Duodenal mucosa (tissue), 2 donors: ENCODE data around the gene OR11A1.

Experiments used
- H3K27ac ChIP-seq: one replicate; pipeline ENCODE4 v1.7.0; 2013; ENCODE audit warnings: low read depth, low read length
- H3K27me3 ChIP-seq, 2 donors: one replicate each; pipeline ENCODE4 v1.7.0; 2013; ENCODE audit warnings: low read length in 2 of 2, control low read depth in 1 of 2; ENCODE audit not compliant: insufficient read depth in 2 of 2, control insufficient read depth in 1 of 2
- H3K36me3 ChIP-seq, 2 donors: one replicate each; pipeline ENCODE4 v1.7.0; 2013; ENCODE audit warnings: low read length in 2 of 2, control low read depth in 1 of 2; ENCODE audit not compliant: insufficient read depth in 2 of 2, control insufficient read depth in 1 of 2
- H3K4me1 ChIP-seq, 2 donors: one replicate each; pipeline ENCODE4 v1.7.0; 2013; ENCODE audit warnings: low read length in 2 of 2, control low read depth in 1 of 2; ENCODE audit not compliant: insufficient read depth in 2 of 2, control insufficient read depth in 1 of 2
- H3K4me3 ChIP-seq, 2 donors: one replicate each; pipeline ENCODE4 v1.7.0; 2013; ENCODE audit warnings: low read length in 2 of 2, low read depth in 1 of 2
- H3K9ac ChIP-seq, 2 donors: one replicate each; pipeline ENCODE4 v1.7.0; 2013; ENCODE audit warnings: low read length in 2 of 2, low read depth in 1 of 2
- H3K9me3 ChIP-seq, 2 donors: one replicate each; pipeline ENCODE4 v1.7.0; 2013; ENCODE audit warnings: low read length in 2 of 2, control low read depth in 1 of 2; ENCODE audit not compliant: control insufficient read depth in 1 of 2

Gene OR11A1

DNA sequence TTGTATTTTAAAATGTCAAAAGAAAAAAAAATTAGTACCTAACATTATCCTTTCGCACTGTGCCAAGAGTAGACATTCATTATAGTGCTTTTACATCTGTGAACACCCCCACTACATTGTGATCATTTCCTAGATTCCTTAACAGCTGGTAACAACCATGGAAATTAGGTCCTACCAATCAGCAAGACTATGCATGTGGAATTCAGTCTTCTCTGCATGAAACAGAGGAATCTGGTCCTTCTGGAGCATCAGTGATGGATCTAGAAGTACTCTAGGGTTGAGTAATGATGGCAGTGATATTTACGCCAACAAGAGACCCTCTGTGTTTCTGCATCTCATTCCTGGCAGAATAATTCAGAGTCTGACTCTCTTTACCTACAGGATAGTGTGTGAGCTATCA is 32.7 kb downstream of the OR11A1 start:
- Histone ChIP-seq H3K9ac (no peak overlapping the region), H3K27me3 (no peaks in the 10 kb centered on the region), H3K36me3 (no peaks in the 10 kb centered on the region), H3K4me1 (no peaks in the 10 kb centered on the region), H3K9me3 (no peaks in the 10 kb centered on the region), H3K27ac (no peak overlapping the region), H3K4me3 (no peak overlapping the region)

DNA sequence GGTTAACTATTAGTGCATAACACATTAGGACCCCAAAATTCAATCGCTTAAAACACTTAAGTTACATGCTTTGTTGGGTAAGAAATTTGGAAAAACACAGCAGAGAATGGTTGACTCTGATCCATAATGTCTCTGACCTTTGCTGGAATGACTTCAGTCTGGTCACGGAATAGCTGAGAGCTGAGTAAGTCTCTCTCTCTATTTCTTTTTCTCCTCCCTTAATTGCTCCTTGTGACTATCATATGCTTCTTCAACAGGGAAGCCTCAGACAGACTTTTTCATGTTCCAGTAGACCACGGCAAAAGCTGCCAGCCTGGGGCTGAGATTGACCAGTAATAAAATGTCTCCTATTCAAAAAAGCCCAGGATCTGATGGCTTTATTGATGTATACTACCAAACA is 37.4 kb downstream of the OR11A1 start:
- Histone ChIP-seq H3K4me1 (no peaks in the 10 kb centered on the region), H3K4me3 (no peak overlapping the region), H3K27me3 (no peaks in the 10 kb centered on the region), H3K9ac (no peak overlapping the region), H3K36me3 (no peaks in the 10 kb centered on the region), H3K27ac (no peak overlapping the region), H3K9me3 (no peaks in the 10 kb centered on the region)

DNA sequence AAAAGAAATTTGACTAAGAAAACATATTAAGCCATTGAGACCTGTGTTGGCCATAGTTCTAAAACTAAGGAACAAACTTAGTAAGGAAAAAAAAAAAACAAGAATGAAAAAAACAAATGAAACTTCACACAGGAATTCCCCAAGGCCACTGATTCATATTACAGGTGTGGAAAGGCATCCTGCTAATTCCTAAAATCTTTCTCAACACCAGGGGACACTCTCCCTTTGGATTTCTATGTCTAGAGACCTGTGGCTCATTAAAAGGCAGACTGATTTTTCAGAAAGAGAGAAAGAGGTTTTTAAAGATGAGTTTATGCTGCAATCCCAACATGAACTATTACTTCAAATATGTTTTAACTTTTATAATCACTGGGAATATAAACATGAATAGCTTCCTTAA is 42.3 kb downstream of the OR11A1 start, which contains the start of gene OR12D1:
TSS of gene OR12D1 (plus strand) at position 341 of the 400 bp plus-strand sequence.
- no peak within 1 kb of the TSS for H3K27ac ChIP-seq
- no peaks in the 10 kb centered on the region for H3K36me3 ChIP-seq
- no peaks in the 10 kb centered on the region for H3K27me3 ChIP-seq
- no peak within 1 kb of the TSS for H3K4me3 ChIP-seq
- H3K4me1 ChIP-seq: no peaks in the 10 kb centered on the region
- no peak within 1 kb of the TSS for H3K9ac ChIP-seq
- H3K9me3 ChIP-seq: no peaks in the 10 kb centered on the region

DNA sequence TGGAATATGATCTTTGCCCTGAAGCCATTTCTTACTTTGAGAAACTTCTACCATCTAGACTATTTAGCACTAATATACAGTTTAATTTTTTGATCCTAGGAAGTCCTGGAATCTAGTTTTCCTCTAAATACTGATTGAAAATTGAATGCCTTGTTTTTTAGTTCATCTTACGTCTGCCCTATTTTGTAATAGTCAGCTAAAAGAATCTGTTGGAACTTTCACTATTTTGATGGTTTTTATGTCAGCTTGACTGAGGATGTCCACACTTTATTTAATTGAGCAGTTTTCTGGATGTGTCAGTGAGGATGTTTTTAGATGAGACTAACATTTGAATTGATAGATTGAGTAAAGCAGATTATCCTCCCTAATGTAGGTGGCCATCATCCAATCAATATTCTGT is 53.1 kb downstream of the OR11A1 start:
- Histone ChIP-seq H3K9ac (no peak overlapping the region), H3K36me3 (no peaks in the 10 kb centered on the region), H3K9me3 (no peaks in the 10 kb centered on the region), H3K4me3 (no peak overlapping the region), H3K27me3 (no peaks in the 10 kb centered on the region), H3K27ac (no peak overlapping the region), H3K4me1 (no peaks in the 10 kb centered on the region)

DNA sequence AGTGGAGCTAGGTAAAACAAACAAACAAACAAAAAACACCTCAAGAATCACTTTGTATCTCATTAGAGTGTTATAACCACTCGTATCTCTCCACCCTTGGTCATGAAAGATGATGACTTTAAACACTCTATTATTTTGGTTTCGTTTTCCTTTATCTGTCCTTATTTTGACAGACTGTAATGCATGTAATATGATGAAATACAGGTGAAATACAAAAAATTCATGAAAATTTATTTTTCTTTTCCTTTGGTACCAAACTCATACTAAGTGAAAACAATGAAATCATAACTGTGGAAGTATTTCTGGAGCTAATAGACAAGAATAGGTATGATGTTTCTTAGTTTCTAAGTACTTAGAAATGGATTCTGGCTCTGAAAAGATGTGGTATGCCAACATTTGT is 57.3 kb downstream of the OR11A1 start:
- H3K9ac ChIP-seq: no peak overlapping the region
- H3K27ac ChIP-seq: no peak overlapping the region
- H3K27me3 ChIP-seq: no peaks in the 10 kb centered on the region
- no peaks in the 10 kb centered on the region for H3K9me3 ChIP-seq
- no peak overlapping the region for H3K4me3 ChIP-seq
- no peaks in the 10 kb centered on the region for H3K4me1 ChIP-seq
- no peaks in the 10 kb centered on the region for H3K36me3 ChIP-seq

DNA sequence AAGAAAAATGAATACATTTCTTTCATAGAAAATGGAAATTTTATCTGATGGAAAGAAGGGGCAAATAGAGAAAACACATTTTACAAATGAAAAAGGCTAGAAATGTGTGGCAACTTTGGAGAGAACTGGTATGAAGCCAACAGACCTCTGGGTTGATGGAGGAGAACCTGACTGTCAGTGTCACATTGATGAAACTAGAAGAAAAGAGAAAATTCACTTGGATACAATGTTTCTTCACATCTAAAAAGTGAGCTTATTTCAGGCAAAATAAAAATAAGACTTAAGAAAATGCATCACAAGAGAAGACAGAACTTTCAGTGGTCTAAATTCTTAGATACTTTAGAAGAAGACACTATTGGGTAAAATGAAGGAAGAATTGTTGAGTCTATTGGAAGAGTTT is 61.5 kb downstream of the OR11A1 start, which contains the start of gene OR12D2:
TSS of gene OR12D2 (plus strand) at position 301 of the 400 bp plus-strand sequence. CDS start 1,069 bp downstream, outside the sequence.
- Histone ChIP-seq H3K4me1 (no peaks in the 10 kb centered on the region), H3K4me3 (no peak within 1 kb of the TSS), H3K9ac (no peak within 1 kb of the TSS), H3K9me3 (no peaks in the 10 kb centered on the region), H3K36me3 (no peaks in the 10 kb centered on the region), H3K27ac (no peak within 1 kb of the TSS), H3K27me3 (peaks cover 0 to 3% of the 10 kb centered on the region in 2 donors)

DNA sequence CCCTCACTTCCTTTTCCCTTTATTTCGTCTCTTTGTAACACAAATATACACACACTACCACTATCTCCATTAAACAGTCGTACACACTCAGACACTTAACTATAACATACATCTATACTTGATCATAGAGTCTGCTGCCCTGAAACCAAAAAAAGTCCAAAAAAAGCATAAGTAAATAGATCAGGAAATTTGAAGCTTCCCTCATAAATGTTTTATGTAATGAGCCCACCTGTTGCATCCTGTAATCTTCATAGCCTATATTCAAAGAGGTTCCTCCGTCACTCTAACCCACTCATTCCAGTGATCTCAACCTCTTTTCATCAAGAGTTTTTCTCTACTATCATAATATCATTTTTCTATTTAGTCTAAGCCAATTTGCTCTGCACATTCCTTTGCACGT is 68.3 kb downstream of the OR11A1 start:
- Histone ChIP-seq H3K27me3 (peaks cover 0 to 3% of the 10 kb centered on the region in 2 donors), H3K9ac (no peak overlapping the region), H3K36me3 (no peaks in the 10 kb centered on the region), H3K9me3 (no peaks in the 10 kb centered on the region), H3K4me1 (no peaks in the 10 kb centered on the region), H3K27ac (no peak overlapping the region), H3K4me3 (no peak overlapping the region)

DNA sequence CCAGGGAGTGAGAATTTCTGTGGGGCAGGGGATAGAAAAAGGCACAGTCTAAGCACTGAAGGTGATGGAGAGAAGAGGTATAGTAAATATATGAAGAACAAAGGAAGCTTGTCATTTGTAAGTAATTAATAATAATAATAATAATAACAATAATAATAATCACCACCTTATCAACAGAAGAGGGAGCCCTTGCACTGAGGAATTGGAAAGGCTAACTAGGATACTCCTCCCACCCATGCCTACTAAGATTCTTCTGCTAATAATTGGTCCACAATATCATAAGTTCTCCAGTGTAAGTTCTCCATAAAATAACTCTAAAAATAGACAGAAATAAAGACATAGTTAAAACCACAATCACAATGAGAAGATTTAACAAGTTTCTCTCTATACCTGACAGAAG is 80.9 kb downstream of the OR11A1 start:
- no peaks in the 10 kb centered on the region for H3K27me3 ChIP-seq
- H3K4me1 ChIP-seq: no peaks in the 10 kb centered on the region
- H3K9ac ChIP-seq: no peak overlapping the region
- no peak overlapping the region for H3K4me3 ChIP-seq
- no peak overlapping the region for H3K27ac ChIP-seq
- H3K9me3 ChIP-seq: no peaks in the 10 kb centered on the region
- no peaks in the 10 kb centered on the region for H3K36me3 ChIP-seq
